Measurements from ENCODE around the gene ASB4. TPM values are rescaled to one million over a fixed set of nuclear protein-coding genes. Genes with fewer than 3 reads are reported as not detected.

Gene ASB4
- total RNA-seq, 2 donors from 2014 or later, result not detected

- Histone ChIP-seq H3K9ac (ENCODE audit: extremely low read depth, low read length, poor library complexity, severe bottlenecking) (no peak overlapping the region), H3K36me3 (ENCODE audit: control insufficient read depth, insufficient read depth, low read length) (no peaks in the 10 kb centered on the region), H3K9me3 (ENCODE audit: control insufficient read depth, low read length) (no peaks in the 10 kb centered on the region), H3K27ac (ENCODE audit: low read depth, low read length) (no peak overlapping the region), H3K27me3 (ENCODE audit: control insufficient read depth, insufficient read depth, low read length, poor library complexity, severe bottlenecking) (peaks cover 9% of the 10 kb centered on the region), H3K4me1 (ENCODE audit: control insufficient read depth, insufficient read depth, low read length) (peaks cover 6% of the 10 kb centered on the region), H3K4me3 (ENCODE audit: low read length) (no peak overlapping the region)
- no peak overlapping the region for H3K27ac Mint-ChIP-seq
- peak; percentile 61 for DNase-seq
- peaks cover 15% of the 10 kb centered on the region for H3K27me3 Mint-ChIP-seq (ENCODE audit: insufficient read depth)
- no peaks in the 10 kb centered on the region for H3K36me3 Mint-ChIP-seq (ENCODE audit: low read depth)
- peak; percentile 82 for TF ChIP-seq CTCF (conservative IDR thresholded peaks at IDR 0.05)
- H3K9me3 Mint-ChIP-seq, result no peaks in the 10 kb centered on the region
- 50 to 61% methylated on average over 1 to 3 of the region's 3 CpGs for WGBS, 2 experiments (ENCODE audit: insufficient coverage in 1 of 2, insufficient read length in 1 of 2)
- no peak overlapping the region for H3K4me3 Mint-ChIP-seq
- peaks cover 14% of the 10 kb centered on the region for H3K4me1 Mint-ChIP-seq
Observed at GRCh38 chr7:95545007-95545615, 59.4 kb downstream of the ASB4 start.

GRCh38 chr7:95545673-95546072 lies 59.9 kb downstream of the ASB4 start:
- no peak for DNase-seq
- Histone ChIP-seq H3K27ac (ENCODE audit: low read depth, low read length) (no peak overlapping the region), H3K36me3 (ENCODE audit: control insufficient read depth, insufficient read depth, low read length) (no peaks in the 10 kb centered on the region), H3K9me3 (ENCODE audit: control insufficient read depth, low read length) (no peaks in the 10 kb centered on the region), H3K9ac (ENCODE audit: extremely low read depth, low read length, poor library complexity, severe bottlenecking) (no peak overlapping the region), H3K4me3 (ENCODE audit: low read length) (no peak overlapping the region), H3K4me1 (ENCODE audit: control insufficient read depth, insufficient read depth, low read length) (peaks cover 12% of the 10 kb centered on the region), H3K27me3 (ENCODE audit: control insufficient read depth, insufficient read depth, low read length, poor library complexity, severe bottlenecking) (peaks cover 13% of the 10 kb centered on the region)
- no peak for TF ChIP-seq CTCF (conservative IDR thresholded peaks at IDR 0.05)
- 92 to 100% methylated on average over 1 of the region's 1 CpG for WGBS, 2 experiments (ENCODE audit: insufficient coverage in 1 of 2, insufficient read length in 1 of 2)
- Mint-ChIP-seq H3K4me1 (peaks cover 19% of the 10 kb centered on the region), H3K36me3 (ENCODE audit: low read depth) (no peaks in the 10 kb centered on the region), H3K27me3 (ENCODE audit: insufficient read depth) (peaks cover 13% of the 10 kb centered on the region), H3K27ac (no peak overlapping the region), H3K9me3 (no peaks in the 10 kb centered on the region), H3K4me3 (no peak overlapping the region)

DNA sequence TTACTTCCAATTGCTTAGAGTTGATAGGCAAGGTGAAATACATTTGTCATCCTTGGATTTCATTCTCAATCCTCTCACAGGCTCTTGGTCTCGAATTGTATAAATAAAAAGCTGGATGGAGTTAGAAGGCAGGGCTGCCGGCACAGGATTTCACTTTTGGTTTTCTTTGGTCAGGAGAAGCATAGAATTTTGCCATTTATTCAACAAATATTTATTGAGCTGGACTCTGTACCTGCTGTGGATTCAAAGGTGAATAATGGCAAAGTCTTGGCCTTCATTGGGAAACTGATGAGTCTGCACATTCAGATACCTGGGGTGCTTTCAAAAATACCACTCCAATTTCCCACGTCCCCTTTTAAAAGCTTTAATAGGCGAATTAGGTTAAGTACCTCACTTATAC lies 60.9 kb downstream of the ASB4 start:
- peaks cover 16% of the 10 kb centered on the region for H3K27me3 Mint-ChIP-seq (ENCODE audit: insufficient read depth)
- no peak overlapping the region for H3K4me3 Mint-ChIP-seq
- no peak overlapping the region for H3K27ac Mint-ChIP-seq
- no peaks in the 10 kb centered on the region for H3K9me3 ChIP-seq (ENCODE audit: control insufficient read depth, low read length)
- no peak overlapping the region for H3K27ac ChIP-seq (ENCODE audit: low read depth, low read length)
- peaks cover 20% of the 10 kb centered on the region for H3K4me1 Mint-ChIP-seq
- H3K4me1 ChIP-seq (ENCODE audit: control insufficient read depth, insufficient read depth, low read length), result peaks cover 13% of the 10 kb centered on the region
- no peak for DNase-seq
- H3K36me3 ChIP-seq (ENCODE audit: control insufficient read depth, insufficient read depth, low read length), result no peaks in the 10 kb centered on the region
- peaks cover 22% of the 10 kb centered on the region for H3K27me3 ChIP-seq (ENCODE audit: control insufficient read depth, insufficient read depth, low read length, poor library complexity, severe bottlenecking)
- H3K9me3 Mint-ChIP-seq, result no peaks in the 10 kb centered on the region
- no peak for TF ChIP-seq CTCF (conservative IDR thresholded peaks at IDR 0.05)
- no peak overlapping the region for H3K9ac ChIP-seq (ENCODE audit: extremely low read depth, low read length, poor library complexity, severe bottlenecking)
- no peaks in the 10 kb centered on the region for H3K36me3 Mint-ChIP-seq (ENCODE audit: low read depth)
- WGBS, 2 experiments (ENCODE audit: insufficient coverage in 1 of 2, insufficient read length in 1 of 2), result 77 to 84% methylated on average over 2 to 4 of the region's 4 CpGs
- no peak overlapping the region for H3K4me3 ChIP-seq (ENCODE audit: low read length)

Data from endodermal cell (in vitro differentiated cells).